ENCODE measurements around the gene BMX.

Gene BMX

GRCh38 chrX:15469613-15470012 lies 31.0 kb upstream of the BMX start:
- no peak for DNase-seq (ENCODE audit: low spot score)
- TF ChIP-seq CTCF (IDR thresholded peaks at IDR 0.05; ENCODE audit: borderline replicate concordance, control extremely low read depth, extremely low read depth, insufficient read depth, missing control alignments) = no peak
- in situ Hi-C loops (cut with MboI; ENCODE audit: low sequenced_read_pairs, unreplicated experiment) = loop anchor here (10.0 kb wide), 1 partner anchor 125 kb away; no protein-coding TSS in a partner anchor

DNA sequence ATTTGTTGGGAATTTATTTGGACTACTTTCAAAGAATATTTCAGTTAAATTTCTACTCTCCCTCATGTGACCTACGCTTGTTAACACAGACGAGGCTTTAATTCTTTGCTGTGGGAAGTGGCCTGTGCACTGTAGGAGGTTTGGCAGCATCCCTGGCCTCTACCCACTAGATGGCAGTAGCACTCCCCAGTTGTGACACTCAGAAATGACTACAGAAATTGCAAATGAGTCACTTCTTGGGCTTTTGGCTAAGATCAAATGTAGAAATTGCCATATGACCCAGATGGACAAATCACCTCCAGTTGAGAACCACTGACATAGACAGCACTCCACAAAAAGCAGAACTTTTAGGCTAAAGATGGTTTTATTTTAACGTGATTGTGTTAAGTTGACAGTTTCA lies 29.6 kb upstream of the BMX start:
- DNase-seq (ENCODE audit: low spot score) = peak; percentile 51
- TF ChIP-seq CTCF (IDR thresholded peaks at IDR 0.05; ENCODE audit: borderline replicate concordance, control extremely low read depth, extremely low read depth, insufficient read depth, missing control alignments) = peak; percentile 69
- in situ Hi-C loops (cut with MboI; ENCODE audit: low sequenced_read_pairs, unreplicated experiment) = loop anchor here (10.0 kb wide), 1 partner anchor 126 kb away; no protein-coding TSS in a partner anchor

DNA sequence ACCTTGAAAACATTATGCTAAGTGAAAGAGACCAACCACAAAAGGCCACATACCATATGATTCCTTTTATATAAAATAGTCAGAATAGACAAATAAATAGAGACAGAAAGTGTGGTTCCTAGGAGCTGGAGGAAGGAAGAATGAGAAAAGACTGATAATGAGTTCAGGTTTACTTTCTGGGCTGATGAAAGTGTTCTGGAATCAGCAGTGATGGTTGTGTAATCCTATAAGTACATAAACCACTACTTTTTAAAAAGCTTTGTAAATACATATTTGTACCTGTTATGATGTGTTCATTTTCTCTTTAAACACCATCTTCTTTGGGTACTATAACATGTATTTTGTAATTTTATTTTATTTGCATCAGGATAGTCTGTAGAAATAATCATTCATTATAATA lies 28.1 kb upstream of the BMX start:
- no peak for DNase-seq (ENCODE audit: low spot score)
- TF ChIP-seq CTCF (IDR thresholded peaks at IDR 0.05; ENCODE audit: borderline replicate concordance, control extremely low read depth, extremely low read depth, insufficient read depth, missing control alignments) = no peak
- in situ Hi-C loops (cut with MboI; ENCODE audit: low sequenced_read_pairs, unreplicated experiment) = loop anchor here (10.0 kb wide), 1 partner anchor 128 kb away; no protein-coding TSS in a partner anchor

DNA sequence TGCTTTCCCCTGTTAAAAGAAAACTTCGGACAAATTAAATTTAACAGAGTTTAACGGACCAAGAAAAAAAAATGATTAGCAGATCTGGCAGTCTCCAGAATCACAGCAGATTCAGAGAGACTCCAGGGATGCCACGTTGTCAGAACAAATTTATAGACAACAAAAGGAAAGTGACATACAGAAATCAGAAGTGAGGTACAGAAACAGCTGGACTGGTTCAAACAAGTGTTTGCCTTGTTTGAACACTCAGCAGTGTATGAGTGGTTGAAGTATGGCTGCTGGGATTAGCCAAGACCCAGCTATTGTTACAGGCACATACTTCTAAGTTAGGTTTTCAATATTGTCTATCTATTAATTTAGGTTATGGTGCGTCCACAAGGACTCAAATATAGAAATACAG lies 26.6 kb upstream of the BMX start:
- DNase-seq (ENCODE audit: low spot score) = no peak
- no peak for TF ChIP-seq CTCF (IDR thresholded peaks at IDR 0.05; ENCODE audit: borderline replicate concordance, control extremely low read depth, extremely low read depth, insufficient read depth, missing control alignments)
- in situ Hi-C loops (cut with MboI; ENCODE audit: low sequenced_read_pairs, unreplicated experiment) = loop anchor here (10.0 kb wide), 1 partner anchor 129 kb away; no protein-coding TSS in a partner anchor

GRCh38 chrX:15475021-15475420 lies 25.6 kb upstream of the BMX start:
- no peak for TF ChIP-seq CTCF (IDR thresholded peaks at IDR 0.05; ENCODE audit: borderline replicate concordance, control extremely low read depth, extremely low read depth, insufficient read depth, missing control alignments)
- DNase-seq (ENCODE audit: low spot score) = no peak
- in situ Hi-C loops (cut with MboI; ENCODE audit: low sequenced_read_pairs, unreplicated experiment) = loop anchor here (10.0 kb wide), 1 partner anchor 130 kb away; no protein-coding TSS in a partner anchor

- DNase-seq (ENCODE audit: low spot score) = no peak
- in situ Hi-C loops (cut with MboI; ENCODE audit: low sequenced_read_pairs, unreplicated experiment) = loop anchor here (10.0 kb wide), 1 partner anchor 131 kb away; no protein-coding TSS in a partner anchor
- no peak for TF ChIP-seq CTCF (IDR thresholded peaks at IDR 0.05; ENCODE audit: borderline replicate concordance, control extremely low read depth, extremely low read depth, insufficient read depth, missing control alignments)
Measured at GRCh38 chrX:15475486-15475885, 25.1 kb upstream of the BMX start.
